Neural cell (in vitro differentiated cells): ENCODE measurements around the gene KBTBD13. TPM values are rescaled to one million over a fixed set of nuclear protein-coding genes. Genes with fewer than 3 reads are reported as not detected.
A peak's percentile ranks its signal among the peaks of the same experiment; 100 is the strongest.
"Not testable (repeated sequence)": the region's sequence is repeated elsewhere in the genome, so short reads cannot be mapped to it uniquely, and the experiment has no call there.

ENCODE experiments used
- H2AFZ ChIP-seq: fragments of 200-600, 300-800 bp; sonication (generic), shearing (Covaris generic); 2 replicates; pipeline ENCODE4 v1.6.0; 2014; ENCODE audit warnings: low read depth, mild to moderate bottlenecking, antibody characterized with exemption, low read length, moderate library complexity
- H3F3A ChIP-seq: fragments of 200-600 bp; shearing (Covaris generic); 2 replicates; pipeline ENCODE4 v1.6.1; 2016; ENCODE audit warnings: mild to moderate bottlenecking, moderate library complexity, mixed read lengths, antibody characterized with exemption, low read length; ENCODE audit not compliant: insufficient read depth, poor library complexity, severe bottlenecking
- H3K27ac ChIP-seq: fragments of 200-600, 300-800 bp; sonication (generic), shearing (Covaris generic); 2 replicates; pipeline ENCODE4 v1.5.1; 2014; ENCODE audit warnings: mild to moderate bottlenecking, low read length, moderate library complexity
- H3K27me3 ChIP-seq: fragments of 300-800, 200-600 bp; sonication (generic), shearing (Covaris generic); 2 replicates; pipeline ENCODE4 v1.6.0; 2014; ENCODE audit warnings: mild to moderate bottlenecking, low read depth, low read length, moderate library complexity; ENCODE audit not compliant: insufficient read depth
- H3K36me3 ChIP-seq: fragments of 300-800, 200-600 bp; sonication (generic), shearing (Covaris generic); 2 replicates; pipeline ENCODE4 v1.5.1; 2014; ENCODE audit warnings: mild to moderate bottlenecking, antibody characterized with exemption, low read length, moderate library complexity; ENCODE audit not compliant: insufficient read depth
- H3K4me2 ChIP-seq: fragments of 300-800, 200-600 bp; sonication (generic), shearing (Covaris generic); 2 replicates; pipeline ENCODE4 v1.6.0; 2014; ENCODE audit warnings: mild to moderate bottlenecking, low read length
- H3K4me3 ChIP-seq: fragments of 300-800, 200-600 bp; sonication (generic), shearing (Covaris generic); 2 replicates; pipeline ENCODE4 v1.5.1; 2014; ENCODE audit warnings: mild to moderate bottlenecking, low read length, moderate library complexity
- H3K79me2 ChIP-seq: fragments of 200-600 bp; shearing (Covaris generic); replicated peaks from 2 replicates; pipeline ENCODE4 v1.6.0; 2014; ENCODE audit warnings: mild to moderate bottlenecking, low read length, moderate library complexity; ENCODE audit not compliant: insufficient read depth
- H3K9ac ChIP-seq: fragments of 300-800, 200-600 bp; sonication (generic), shearing (Covaris generic); 2 replicates; pipeline ENCODE4 v1.6.1; 2016; ENCODE audit warnings: mild to moderate bottlenecking, low read length, mixed read lengths
- H3K9me2 ChIP-seq: fragments of 200-600 bp; shearing (Covaris generic); 2 replicates; pipeline ENCODE4 v1.6.1; 2016; ENCODE audit warnings: mild to moderate bottlenecking, low read length, mixed read lengths; ENCODE audit not compliant: insufficient read depth
- H3K9me3 ChIP-seq: fragments of 200-600, 300-800 bp; sonication (generic), shearing (Covaris generic); 2 replicates; pipeline ENCODE4 v1.6.1; 2016; ENCODE audit warnings: mild to moderate bottlenecking, mixed run types, low read length, moderate library complexity, mixed read lengths
- H4K20me1 ChIP-seq: fragments of 200-600 bp; shearing (Covaris generic); 2 replicates; pipeline ENCODE4 v1.6.1; 2016; ENCODE audit warnings: mild to moderate bottlenecking, mixed run types; ENCODE audit not compliant: insufficient read depth
- EP300 ChIP-seq: fragments of 450-650 bp; conservative IDR thresholded peaks from 2 replicates; pipeline ENCODE4 v1.6.1; 2014; ENCODE audit warnings: antibody characterized with exemption, mild to moderate bottlenecking, moderate library complexity; ENCODE audit not compliant: poor library complexity, severe bottlenecking
- EZH2 ChIP-seq: fragments of 200-600, 300-800 bp; shearing (Covaris generic), sonication (generic); IDR thresholded peaks from 2 replicates; pipeline ENCODE4 v1.6.1; 2014; ENCODE audit warnings: antibody characterized with exemption, low read length, borderline replicate concordance, mild to moderate bottlenecking; ENCODE audit not compliant: insufficient read depth, poor library complexity, severe bottlenecking
- MXI1 ChIP-seq: fragments of 450-650 bp; conservative IDR thresholded peaks from 2 replicates; pipeline ENCODE4 v1.6.1; 2014; ENCODE audit warnings: antibody characterized with exemption, mild to moderate bottlenecking; ENCODE audit not compliant: poor library complexity, severe bottlenecking
- POLR2AphosphoS5 ChIP-seq: IDR thresholded peaks from 2 replicates; pipeline ENCODE4 v1.6.1; 2012
- RAD21 ChIP-seq: fragments of 450-650 bp; conservative IDR thresholded peaks from 2 replicates; pipeline ENCODE4 v1.6.1; 2014; ENCODE audit warnings: antibody characterized with exemption, mild to moderate bottlenecking, moderate library complexity
- SMC3 ChIP-seq: fragments of 450-650 bp; conservative IDR thresholded peaks from 2 replicates; pipeline ENCODE4 v1.6.1; 2014; ENCODE audit warnings: antibody characterized with exemption, mild to moderate bottlenecking, moderate library complexity; ENCODE audit not compliant: poor library complexity
- TAF1 ChIP-seq: IDR thresholded peaks from 2 replicates; pipeline ENCODE4 v1.6.1; 2012; ENCODE audit warnings: low read depth
- polyA plus RNA-seq: library from polyadenylated mRNA; depleted of rRNA; stranded (reverse); fragments of >200 nt; gene quantifications from 2 replicates; pipeline ENCODE4 v1.2.3, GENCODE V29; 2014
- TF ChIP-seq, protein P1 (sequence below): IDR thresholded peaks from 2 replicates; pipeline ENCODE4 v1.6.1; 2012; ENCODE audit warnings: borderline replicate concordance

Gene KBTBD13
- polyA plus RNA-seq, 1 donor from 2014 or later: not detected

DNA sequence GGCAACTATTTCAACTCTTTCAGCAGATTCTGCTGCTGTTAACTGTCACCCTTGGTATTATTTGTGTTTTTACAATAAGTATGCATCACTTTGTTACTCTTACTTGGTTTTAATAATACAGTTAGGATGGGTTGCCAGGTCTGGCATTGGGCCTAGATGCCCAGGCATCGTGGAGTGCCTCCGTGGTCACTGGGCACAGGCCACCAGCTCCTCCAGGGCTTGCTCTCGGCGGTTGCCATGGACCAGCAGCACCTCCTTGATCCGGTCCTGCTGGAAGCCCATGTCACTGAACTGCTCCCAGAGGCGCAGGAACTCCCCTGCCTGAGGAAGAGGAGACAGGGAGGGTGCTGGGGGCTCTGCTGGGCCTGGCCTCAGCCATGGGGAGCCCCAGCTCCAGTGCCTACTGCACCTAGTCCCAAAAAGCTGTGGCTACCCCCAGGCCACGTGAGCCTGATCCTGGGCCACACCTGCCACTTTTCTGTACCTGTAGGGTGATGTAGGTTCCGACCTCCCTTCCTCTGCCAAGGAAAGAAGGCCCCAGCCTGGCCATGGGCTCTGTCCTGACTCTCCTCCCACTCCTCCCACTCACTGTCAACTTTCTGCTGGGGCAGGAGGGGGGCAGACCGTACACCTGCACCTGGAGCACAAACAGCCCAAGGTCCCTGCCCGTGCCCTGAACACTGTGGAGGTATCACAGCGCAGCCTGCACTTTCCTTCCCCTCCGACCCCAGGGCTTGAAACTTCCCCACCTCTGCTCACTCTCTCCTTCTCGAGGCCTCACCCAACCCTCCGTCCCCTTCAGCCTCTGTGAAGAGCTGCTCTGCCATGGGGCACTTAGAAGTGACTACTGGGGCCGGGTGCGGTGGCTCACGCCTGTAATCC lies 16.6 kb downstream of the KBTBD13 start:
- Histone ChIP-seq H3K79me2 (no peaks in the 10 kb centered on the region), H3F3A (no peaks in the 10 kb centered on the region), H3K4me2 (no peak overlapping the region), H4K20me1 (no peaks in the 10 kb centered on the region), H3K9me3 (no peaks in the 10 kb centered on the region), H2AFZ (no peak overlapping the region), H3K27ac (no peak overlapping the region), H3K9ac (no peak overlapping the region), H3K36me3 (no peaks in the 10 kb centered on the region), H3K4me3 (no peak overlapping the region), H3K27me3 (no peaks in the 10 kb centered on the region), H3K9me2 (no peaks in the 10 kb centered on the region)
- TF ChIP-seq, protein P1, sequence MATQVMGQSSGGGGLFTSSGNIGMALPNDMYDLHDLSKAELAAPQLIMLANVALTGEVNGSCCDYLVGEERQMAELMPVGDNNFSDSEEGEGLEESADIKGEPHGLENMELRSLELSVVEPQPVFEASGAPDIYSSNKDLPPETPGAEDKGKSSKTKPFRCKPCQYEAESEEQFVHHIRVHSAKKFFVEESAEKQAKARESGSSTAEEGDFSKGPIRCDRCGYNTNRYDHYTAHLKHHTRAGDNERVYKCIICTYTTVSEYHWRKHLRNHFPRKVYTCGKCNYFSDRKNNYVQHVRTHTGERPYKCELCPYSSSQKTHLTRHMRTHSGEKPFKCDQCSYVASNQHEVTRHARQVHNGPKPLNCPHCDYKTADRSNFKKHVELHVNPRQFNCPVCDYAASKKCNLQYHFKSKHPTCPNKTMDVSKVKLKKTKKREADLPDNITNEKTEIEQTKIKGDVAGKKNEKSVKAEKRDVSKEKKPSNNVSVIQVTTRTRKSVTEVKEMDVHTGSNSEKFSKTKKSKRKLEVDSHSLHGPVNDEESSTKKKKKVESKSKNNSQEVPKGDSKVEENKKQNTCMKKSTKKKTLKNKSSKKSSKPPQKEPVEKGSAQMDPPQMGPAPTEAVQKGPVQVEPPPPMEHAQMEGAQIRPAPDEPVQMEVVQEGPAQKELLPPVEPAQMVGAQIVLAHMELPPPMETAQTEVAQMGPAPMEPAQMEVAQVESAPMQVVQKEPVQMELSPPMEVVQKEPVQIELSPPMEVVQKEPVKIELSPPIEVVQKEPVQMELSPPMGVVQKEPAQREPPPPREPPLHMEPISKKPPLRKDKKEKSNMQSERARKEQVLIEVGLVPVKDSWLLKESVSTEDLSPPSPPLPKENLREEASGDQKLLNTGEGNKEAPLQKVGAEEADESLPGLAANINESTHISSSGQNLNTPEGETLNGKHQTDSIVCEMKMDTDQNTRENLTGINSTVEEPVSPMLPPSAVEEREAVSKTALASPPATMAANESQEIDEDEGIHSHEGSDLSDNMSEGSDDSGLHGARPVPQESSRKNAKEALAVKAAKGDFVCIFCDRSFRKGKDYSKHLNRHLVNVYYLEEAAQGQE: no peak

DNA sequence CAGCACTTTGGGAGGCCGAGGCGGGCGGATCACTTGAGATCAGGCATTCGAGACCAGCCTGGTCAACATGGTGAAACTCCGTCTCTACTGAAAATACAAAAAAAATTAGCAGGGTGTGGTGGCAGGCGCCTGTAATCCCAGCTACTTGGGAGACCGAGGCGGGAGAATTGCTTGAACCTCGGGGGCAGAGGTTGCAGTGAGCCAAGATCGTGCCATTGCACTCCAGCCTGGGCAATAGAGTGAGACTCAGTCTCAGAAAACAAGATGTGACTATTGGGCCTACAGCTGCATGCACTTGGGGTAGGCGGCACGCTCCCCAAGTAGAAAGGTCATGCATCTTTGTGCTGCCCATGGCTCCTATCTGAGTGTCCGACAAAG lies 17.2 kb downstream of the KBTBD13 start:
- H4K20me1 ChIP-seq, H3F3A ChIP-seq, H3K4me2 ChIP-seq, H2AFZ ChIP-seq, H3K4me3 ChIP-seq, H3K79me2 ChIP-seq, H3K9me2 ChIP-seq, H3K27ac ChIP-seq, H3K27me3 ChIP-seq, H3K9ac ChIP-seq, H3K36me3 ChIP-seq, H3K9me3 ChIP-seq: not testable (repeated sequence)

DNA sequence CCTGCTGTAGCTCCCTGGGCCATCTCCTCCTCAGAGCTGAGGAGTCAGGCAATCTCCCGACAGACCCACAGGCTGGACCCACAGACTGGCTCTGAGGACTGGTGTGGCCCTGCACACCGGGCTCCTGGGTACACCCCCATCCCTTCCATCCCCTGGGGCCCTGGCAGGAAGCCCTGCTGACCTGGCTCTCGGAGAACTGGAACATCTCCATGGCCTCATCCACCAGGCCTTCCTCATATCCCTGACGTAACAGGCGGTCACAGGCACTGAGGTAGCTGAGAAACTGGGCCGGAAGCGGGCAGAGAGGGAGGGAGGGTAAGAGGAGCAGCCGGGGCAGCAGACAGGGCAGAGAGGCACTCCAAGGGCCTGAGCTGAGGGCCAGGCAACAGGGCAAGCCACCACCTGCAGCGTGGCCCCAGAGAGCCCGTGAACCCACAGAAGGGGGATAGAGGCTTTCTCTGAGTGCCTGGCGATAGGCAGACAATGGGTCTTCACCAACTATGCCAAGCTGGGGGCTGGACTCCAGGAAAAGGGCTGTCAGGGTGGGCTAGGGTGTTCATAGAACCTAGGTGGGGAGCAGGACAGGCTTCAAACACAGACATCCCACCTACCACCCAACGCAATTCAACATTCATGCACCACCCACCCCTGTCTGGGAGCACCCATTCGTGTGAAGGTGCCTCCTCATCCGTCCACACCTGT lies 17.9 kb downstream of the KBTBD13 start:
- no peak overlapping the region for H3K4me2 ChIP-seq
- no peaks in the 10 kb centered on the region for H4K20me1 ChIP-seq
- H3K4me3 ChIP-seq: no peak overlapping the region
- H2AFZ ChIP-seq: no peak overlapping the region
- H3K36me3 ChIP-seq: no peaks in the 10 kb centered on the region
- no peaks in the 10 kb centered on the region for H3F3A ChIP-seq
- no peak overlapping the region for H3K27ac ChIP-seq
- no peaks in the 10 kb centered on the region for H3K27me3 ChIP-seq
- no peaks in the 10 kb centered on the region for H3K79me2 ChIP-seq
- TF ChIP-seq POLR2AphosphoS5: peak; percentile 10
- no peak for TF ChIP-seq TAF1
- H3K9me2 ChIP-seq: no peaks in the 10 kb centered on the region
- no peaks in the 10 kb centered on the region for H3K9me3 ChIP-seq
- H3K9ac ChIP-seq: no peak overlapping the region

DNA sequence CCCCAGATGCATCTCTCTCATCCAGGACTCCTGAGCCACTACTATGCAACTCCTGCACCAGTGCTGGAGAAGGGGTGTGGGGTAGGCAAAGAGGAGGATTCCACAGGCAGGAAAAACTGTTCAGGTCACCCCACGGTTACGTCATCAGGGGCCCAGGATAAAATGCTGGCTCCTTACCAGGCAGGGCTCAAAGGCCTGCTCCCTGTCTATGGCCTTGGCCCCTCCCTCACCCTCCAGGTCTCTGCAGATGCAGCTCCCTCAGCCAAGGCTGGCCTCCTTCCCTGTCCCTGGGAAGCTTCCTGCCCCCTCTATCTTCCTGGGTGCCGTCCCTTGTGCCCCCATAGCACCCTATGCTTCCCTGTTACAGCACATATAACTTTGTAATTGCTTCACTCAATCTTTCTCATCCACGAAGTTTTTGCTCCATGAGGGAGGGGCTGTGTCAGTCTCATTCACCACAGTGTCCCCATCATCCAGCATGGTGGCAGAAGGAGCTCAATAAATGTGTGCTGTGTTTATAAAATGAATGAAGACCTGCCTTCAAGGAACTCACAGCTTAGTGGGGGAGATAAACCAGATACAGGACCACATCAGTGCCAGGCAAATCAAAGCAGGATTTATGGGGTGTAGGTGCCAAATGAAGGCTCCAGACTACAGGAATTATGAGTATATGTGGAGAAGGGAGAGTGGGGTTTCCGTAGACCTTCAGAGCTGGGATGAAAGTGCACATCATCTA lies 18.6 kb downstream of the KBTBD13 start:
- H3K4me3 ChIP-seq: no peak overlapping the region
- no peak overlapping the region for H2AFZ ChIP-seq
- H3K4me2 ChIP-seq: no peak overlapping the region
- no peaks in the 10 kb centered on the region for H3K79me2 ChIP-seq
- H3K9me2 ChIP-seq: no peaks in the 10 kb centered on the region
- no peak overlapping the region for H3K9ac ChIP-seq
- no peaks in the 10 kb centered on the region for H3F3A ChIP-seq
- no peak overlapping the region for H3K27ac ChIP-seq
- H4K20me1 ChIP-seq: no peaks in the 10 kb centered on the region
- H3K27me3 ChIP-seq: no peaks in the 10 kb centered on the region
- H3K36me3 ChIP-seq: no peaks in the 10 kb centered on the region
- no peaks in the 10 kb centered on the region for H3K9me3 ChIP-seq
- TF ChIP-seq TAF1 (no peak), SMC3 (no peak), POLR2AphosphoS5 (no peak), EZH2 (no peak), RAD21 (no peak), EP300 (no peak), MXI1 (no peak)
- TF ChIP-seq, protein P1: no peak
